Fibroblast of skin of right biceps (primary cell): ENCODE measurements around the gene MRPS6.

Experiments used
- DNase-seq: peaks from one replicate; pipeline ENCODE4 v3.0.0-alpha.2; 2013

MRPS6 gene

GRCh38 chr21:34073032-34073748 lies at the start of gene MRPS6, which contains the start of gene SLC5A3:
MRPS6 (plus strand) TSS chr21:34073578; CDS start chr21:34073701, 123 bp downstream.
SLC5A3 (plus strand) TSS chr21:34073578; CDS start chr21:34095199, 21,621 bp downstream.
- peak; percentile 86 for DNase-seq

- DNase-seq, result no peak
Observed at GRCh38 chr21:34023691-34024373, 49.5 kb upstream of the MRPS6 start.

GRCh38 chr21:34024374-34024693 lies 49.0 kb upstream of the MRPS6 start:
- DNase-seq, result no peak

- DNase-seq, result peak; percentile 91
Observed at GRCh38 chr21:34027721-34028461, 45.5 kb upstream of the MRPS6 start.

GRCh38 chr21:34029743-34030528 lies 43.4 kb upstream of the MRPS6 start:
- peak; percentile 81 for DNase-seq

- DNase-seq, result no peak
Observed at GRCh38 chr21:34031835-34032370, 41.5 kb upstream of the MRPS6 start.

- peak; percentile 5 for DNase-seq
Observed at GRCh38 chr21:34034369-34035014, 38.9 kb upstream of the MRPS6 start.

- DNase-seq, result no peak
Observed at GRCh38 chr21:34035619-34036354, 37.6 kb upstream of the MRPS6 start.

- DNase-seq, result peak; percentile 68
Observed at GRCh38 chr21:34037009-34037795, 36.2 kb upstream of the MRPS6 start.

GRCh38 chr21:34039678-34040382 lies 33.5 kb upstream of the MRPS6 start:
- no peak for DNase-seq

GRCh38 chr21:34042735-34043134 lies 30.6 kb upstream of the MRPS6 start:
- no peak for DNase-seq

GRCh38 chr21:34043333-34043732 lies 30.0 kb upstream of the MRPS6 start:
- no peak for DNase-seq

GRCh38 chr21:34046917-34047316 lies 26.5 kb upstream of the MRPS6 start:
- no peak for DNase-seq

- no peak for DNase-seq
Observed at GRCh38 chr21:34047835-34048234, 25.5 kb upstream of the MRPS6 start.

- no peak for DNase-seq
Observed at GRCh38 chr21:34052171-34052570, 21.2 kb upstream of the MRPS6 start.

GRCh38 chr21:34054259-34054658 lies 19.1 kb upstream of the MRPS6 start:
- DNase-seq, result no peak

GRCh38 chr21:34055615-34056014 lies 17.8 kb upstream of the MRPS6 start:
- DNase-seq, result no peak

GRCh38 chr21:34061983-34062382 lies 11.4 kb upstream of the MRPS6 start:
- DNase-seq, result no peak

GRCh38 chr21:34065027-34065426 lies 8.4 kb upstream of the MRPS6 start:
- DNase-seq, result peak; percentile 62

GRCh38 chr21:34071683-34072082 lies 1.7 kb upstream of the MRPS6 start:
- no peak for DNase-seq
